Measurements from ENCODE around the gene HPSE2.
"Not testable (repeated sequence)": the region's sequence is repeated elsewhere in the genome, so short reads cannot be mapped to it uniquely, and the experiment has no call there.

HPSE2 gene

DNA sequence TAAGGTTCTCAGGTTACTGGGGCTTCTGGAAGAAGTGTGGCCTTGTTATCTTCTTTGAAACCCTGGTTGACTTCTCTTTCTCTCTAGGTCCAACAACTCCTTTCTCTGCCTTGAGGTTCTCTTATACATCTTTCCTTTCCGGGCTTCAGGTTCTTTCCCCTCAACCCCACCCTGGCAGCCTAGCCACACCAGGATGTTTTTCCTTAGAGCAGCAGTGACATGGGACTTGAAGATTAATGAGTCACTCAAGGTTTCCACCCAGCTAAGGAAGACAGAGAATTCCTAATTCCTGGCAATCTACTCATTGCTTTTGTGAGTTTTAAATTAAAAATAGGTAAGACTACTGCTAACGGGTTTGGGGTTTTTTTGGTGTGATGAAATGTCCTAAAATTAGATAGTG lies 667.1 kb downstream of the HPSE2 start:
- DNase-seq (ENCODE audit: low spot score): no peak

DNA sequence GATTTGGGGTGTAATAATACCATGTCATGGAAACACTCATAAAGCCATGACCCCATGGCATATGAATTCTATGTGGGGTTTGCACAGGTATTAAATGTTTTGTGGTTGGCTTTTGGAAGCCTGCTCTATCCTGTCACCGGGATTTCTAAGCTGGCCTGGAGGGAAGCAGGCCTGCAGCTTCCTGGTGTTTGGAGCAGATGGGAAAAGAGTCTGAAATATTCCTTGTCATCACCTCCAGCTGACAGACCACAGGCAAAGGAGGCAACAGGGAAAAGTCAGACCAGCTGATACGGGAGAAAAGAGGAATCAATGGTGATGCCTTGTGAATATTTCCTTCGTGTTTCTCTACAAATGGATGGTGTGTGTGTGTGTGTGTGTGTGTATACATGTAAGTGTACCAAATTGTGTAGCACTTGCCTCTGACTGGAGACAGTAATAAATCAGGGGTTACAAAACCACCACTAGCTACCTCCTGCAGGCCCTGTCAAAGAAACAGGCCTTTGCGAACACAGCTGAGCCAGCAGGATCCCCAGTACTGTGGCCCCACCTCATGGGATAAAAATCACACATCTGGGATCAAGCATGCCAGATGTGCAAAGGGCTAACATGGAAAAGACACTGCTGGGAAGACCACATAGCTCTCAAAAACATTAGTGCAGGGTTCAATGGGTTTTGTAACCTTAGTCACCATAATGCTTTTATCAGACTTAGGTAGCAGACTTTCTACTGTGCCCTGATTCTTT lies 668.1 kb downstream of the HPSE2 start:
- no peak for DNase-seq (ENCODE audit: low spot score)

DNA sequence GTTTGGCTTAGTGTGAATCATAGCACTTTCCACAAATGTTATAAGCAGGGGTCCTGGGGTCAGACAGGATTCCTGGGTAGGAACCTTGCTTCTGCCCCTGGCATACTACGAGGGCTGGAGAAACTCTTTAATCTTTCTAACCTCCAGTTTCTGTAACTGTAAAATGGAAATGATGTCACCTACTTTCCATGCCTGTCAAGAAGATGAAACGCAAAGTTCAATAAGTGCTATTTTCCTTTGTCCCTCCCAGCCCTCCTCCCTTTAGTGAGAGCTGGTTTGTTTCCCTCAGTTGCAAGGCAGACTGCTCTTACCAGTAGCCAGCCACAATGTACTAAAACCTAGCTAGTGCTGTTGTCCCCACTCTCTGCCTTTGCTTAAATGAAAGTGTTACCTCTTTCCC lies 671.8 kb downstream of the HPSE2 start:
- no peak for DNase-seq (ENCODE audit: low spot score)

DNA sequence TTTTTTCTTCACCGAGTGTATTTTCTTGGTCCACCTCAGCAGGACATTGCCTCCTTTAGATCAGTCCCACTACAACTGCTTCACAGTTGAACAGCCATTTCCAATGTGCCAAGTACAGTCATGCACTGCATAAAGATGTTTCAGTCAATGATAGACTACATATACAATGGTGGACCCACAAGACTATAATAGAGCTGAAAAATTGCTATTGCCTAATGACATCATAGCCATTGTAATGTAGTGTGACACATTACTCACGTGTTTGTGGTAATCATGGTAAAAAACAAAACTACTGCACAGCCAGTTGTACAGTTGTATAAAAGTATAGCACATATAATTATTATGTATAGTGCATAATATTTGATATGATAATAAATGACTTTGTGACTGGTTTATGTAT lies 675.1 kb downstream of the HPSE2 start:
- DNase-seq (ENCODE audit: low spot score): no peak

DNA sequence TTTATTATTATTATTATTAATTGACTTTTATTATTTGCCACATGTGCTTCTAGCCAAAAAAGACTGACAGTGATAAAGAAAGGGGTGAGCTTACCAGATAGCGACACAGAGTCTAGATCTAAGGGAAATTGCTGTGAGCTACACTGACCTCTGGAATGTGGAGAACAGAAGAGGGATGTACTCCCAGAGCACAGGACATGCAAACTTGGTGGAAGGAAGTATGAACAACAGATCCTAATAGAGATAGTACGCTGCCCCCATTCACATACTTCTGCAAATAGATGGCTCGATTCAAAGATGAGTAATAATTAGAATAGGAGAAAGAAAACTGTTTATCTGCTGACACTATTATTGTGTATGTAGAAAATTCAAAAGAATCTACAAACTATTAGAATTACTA lies 679.6 kb downstream of the HPSE2 start:
- no peak for DNase-seq (ENCODE audit: low spot score)

DNA sequence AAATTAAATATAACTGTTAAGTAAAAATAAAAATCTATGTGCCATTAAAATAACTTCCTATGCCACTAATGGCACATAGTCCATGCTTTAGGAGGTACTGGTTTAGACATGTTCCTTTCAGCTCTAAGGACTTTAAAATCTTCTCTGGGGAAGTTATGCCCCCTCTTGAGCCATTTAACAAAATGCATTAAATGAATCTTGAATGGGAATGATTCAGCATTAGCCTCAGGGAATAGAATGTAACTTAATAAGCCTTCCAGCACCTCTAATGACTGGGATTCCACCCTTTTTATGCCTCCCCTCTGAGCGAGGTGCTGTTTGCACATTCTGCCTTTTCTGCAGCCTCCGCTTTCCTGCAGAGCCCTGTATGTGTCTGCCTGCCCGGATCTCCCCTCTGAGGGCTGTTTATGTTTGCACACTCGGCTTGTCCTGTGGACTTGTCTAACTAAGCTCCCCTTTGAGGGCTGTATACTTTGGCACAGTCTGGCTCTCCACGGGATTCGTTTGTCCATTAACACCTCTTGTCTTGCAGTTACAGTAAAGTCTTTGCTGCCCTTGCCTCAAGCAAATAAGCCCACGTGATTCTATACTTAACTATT lies 680.5 kb downstream of the HPSE2 start:
- DNase-seq (ENCODE audit: low spot score): no peak

DNA sequence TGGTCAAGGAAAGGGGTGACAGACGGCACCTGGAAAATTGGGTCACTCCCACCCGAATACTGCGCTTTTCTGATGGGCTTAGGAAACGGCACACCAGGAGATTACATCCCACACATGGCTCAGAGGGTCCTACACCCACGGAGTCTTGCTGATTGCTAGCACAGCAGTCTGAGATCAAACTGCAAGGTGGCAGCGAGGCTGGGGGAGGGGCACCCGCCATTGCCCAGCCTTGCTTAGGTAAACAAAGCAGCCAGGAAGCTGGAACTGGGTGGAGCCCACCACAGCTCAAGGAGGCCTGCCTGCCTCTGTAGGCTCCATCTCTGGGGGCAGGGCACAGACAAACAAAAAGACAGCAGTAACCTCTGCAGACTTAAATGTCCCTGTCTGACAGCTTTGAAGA lies 694.1 kb downstream of the HPSE2 start:
- not testable (repeated sequence) for DNase-seq (ENCODE audit: low spot score)

DNA sequence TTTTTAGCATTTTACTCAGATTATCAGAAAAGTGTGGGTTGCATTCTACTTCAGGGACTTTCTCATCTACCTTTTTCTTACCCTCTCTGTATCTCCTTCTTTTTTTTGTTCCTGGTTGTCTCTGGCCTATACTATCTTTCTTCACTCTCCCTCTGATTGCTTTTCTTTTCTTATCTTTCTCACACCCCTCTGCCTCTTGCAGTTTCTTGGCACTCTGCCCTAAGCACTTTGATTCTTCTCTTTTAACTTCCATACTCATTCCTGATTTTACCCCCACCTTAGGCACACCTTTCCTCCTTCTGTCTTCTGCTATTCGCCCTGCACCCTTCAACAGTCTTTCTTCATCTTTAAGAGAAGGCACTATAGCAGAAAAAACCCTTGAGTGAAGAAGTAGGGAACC lies 696.1 kb downstream of the HPSE2 start:
- DNase-seq (ENCODE audit: low spot score): no peak

DNA sequence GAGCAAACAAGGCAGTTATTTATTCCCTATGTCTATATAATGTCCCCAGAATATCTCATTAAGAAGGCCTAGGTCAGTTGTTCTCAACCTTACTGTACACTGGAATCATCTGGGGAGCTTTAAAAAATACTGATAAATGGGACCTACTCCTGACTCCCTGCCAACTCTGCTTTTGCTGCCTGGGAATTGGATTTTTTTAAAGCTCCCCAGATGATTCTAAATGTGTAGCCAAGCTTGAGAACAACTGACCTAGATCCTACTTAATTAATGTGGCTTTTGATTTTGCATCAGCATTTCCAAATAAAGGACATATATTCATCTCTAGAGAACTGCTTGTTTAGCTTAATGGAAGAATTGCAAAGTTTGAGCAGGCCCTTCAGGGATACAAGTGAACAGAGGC lies 697.2 kb downstream of the HPSE2 start:
- DNase-seq (ENCODE audit: low spot score): no peak

DNA sequence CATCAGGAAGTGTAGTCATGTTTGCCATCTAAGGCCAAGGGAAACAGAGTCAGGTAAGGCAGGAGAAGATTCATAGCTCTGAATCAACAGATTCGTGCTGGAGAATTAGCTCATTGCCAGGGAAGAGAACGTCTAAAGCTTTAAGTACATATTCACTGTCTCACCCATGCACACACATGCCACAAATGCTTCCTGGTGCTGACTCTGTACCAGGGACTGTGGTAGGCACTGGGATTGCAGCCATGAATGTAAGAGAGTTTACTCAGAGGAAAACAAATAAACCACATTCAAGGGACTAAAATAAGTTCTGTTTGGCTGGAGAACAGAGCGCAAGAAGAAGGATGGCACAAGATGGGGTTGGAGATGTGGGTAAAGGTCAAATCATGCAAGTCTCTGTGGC lies 699.1 kb downstream of the HPSE2 start:
- DNase-seq (ENCODE audit: low spot score): no peak

DNA sequence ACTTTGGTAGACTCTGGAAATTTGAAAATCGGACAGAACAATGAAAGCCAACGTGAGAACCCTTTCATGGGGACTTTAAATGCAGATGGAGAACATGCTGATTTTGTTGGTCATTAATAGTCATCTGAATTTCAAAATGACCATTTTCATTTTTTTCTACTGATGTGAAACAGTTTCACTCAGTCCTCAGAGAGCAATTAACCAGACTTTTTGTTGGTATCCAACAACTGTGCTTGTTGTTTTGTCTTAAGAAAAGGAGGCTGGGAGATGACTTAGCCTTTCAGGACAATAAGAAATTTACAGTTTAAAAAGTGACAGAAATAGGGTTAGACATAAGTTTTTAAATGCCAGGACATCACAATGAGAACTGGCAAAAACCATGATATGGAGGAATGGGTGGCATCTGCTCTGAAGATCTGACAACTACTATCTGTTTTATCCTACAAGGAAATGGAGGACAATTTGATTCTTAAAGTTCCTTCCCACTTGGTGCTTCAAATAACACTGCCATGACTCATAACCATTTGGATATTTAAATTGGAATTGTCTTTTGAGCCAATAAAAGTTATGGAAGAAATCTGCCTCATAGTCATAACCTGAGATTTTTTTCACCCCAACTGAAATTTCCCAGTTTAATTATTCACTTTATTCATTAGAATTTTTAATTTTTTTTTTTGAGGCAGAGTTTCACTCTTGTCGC lies 701.8 kb downstream of the HPSE2 start:
- DNase-seq (ENCODE audit: low spot score): no peak

DNA sequence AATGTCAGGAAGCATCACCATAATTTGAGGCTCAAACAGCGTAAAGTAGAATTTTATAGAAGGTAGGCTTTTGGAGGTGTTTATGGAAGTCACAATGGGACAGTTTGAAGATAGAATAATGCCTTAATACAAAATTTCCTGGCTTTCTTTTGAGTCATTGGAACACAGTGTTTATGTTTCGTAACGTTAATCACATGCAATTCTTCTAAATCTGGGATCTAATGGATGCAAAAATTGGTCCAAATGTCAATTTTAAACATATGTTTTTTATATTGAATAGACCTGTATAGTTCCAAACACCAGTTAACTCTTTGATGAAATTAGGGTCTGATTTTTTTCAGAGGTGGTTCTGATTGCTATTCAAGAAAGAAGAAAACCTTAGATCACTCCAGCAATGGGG lies 702.4 kb downstream of the HPSE2 start:
- no peak for DNase-seq (ENCODE audit: low spot score)

DNA sequence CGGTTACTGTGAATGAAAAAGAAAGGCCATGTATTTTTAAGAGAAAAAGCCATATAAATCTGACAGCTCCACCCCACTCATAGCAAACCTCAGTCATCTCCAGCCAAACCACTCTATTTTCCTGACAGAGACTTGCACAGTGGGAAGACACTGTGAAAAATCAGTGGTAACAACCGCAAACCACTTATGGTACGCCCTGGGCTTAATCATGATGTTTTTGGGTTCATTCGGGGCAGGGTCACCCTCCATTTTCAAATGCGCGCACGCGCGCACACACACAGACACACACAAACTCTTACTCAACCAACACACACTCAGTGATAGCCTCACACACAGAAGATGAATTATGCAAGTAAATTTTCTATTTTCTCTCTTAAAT lies 706.9 kb downstream of the HPSE2 start:
- no peak for DNase-seq (ENCODE audit: low spot score)

DNA sequence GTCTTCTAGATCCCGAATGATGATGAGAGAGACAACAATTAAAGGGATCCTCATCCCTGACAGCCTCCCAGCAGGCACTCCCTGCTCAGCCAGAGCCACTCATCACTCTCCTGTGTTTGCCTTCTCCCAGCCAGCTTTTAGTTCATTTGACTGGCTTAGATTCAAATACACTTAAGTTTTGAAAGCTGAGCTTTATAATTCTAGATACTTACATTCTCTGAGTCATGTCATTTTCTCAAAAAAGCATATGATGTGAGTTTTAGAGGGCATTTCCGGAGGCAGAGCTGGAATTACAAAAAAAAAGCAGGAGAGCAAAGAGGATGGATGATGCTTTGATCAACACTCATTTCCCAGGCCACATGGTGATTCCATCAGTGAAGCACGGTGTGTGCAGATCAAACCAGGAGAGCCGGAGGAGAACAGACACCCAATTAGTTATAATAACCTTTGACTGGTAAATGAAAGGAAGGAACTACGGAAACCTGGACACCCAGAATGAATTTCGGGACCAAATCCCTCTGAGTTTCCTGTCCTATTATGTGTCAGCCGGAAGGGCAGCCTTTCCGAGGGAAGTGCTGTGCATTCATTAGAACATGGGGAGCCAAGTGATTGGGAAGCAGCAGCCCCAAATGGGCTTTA lies 707.4 kb downstream of the HPSE2 start:
- no peak for DNase-seq (ENCODE audit: low spot score)

DNA sequence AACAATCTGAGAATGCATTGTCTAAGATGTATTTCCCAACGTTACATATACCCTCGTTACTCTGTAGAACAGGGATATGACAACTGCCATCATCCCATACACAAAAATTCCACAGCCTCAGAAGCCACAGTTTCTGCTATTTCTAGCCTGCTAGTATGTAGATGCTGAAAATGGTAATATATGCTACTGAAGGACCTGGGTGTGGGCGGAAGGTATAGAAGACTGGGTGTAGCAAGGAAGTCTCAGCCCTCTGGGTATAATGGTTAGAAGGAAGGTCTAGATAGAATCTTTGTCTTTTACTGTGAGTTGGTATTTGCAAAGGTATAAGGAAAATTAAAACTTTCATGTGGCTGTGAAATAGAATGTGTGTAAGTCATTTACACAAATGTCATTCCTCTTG lies 709.7 kb downstream of the HPSE2 start:
- DNase-seq (ENCODE audit: low spot score): no peak

DNA sequence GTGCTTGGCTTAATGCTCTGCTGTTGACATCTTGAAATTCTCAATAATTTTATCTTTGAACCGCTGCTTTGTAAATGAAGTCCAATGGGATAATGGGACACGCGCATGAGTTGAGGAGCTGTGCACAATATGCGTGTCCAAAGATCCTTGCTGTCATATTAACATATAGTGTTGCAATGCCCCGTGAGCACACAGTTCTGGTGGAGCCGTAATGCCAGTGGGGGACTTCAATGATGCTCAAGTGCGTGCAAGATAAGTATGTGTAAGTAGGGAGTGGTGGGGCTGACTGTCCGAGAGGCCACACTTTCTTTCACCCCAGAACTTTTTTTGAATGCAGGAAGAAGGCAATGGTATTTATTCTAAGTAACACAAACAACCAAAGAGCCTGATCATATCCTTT lies 711.5 kb downstream of the HPSE2 start:
- no peak for DNase-seq (ENCODE audit: low spot score)

DNA sequence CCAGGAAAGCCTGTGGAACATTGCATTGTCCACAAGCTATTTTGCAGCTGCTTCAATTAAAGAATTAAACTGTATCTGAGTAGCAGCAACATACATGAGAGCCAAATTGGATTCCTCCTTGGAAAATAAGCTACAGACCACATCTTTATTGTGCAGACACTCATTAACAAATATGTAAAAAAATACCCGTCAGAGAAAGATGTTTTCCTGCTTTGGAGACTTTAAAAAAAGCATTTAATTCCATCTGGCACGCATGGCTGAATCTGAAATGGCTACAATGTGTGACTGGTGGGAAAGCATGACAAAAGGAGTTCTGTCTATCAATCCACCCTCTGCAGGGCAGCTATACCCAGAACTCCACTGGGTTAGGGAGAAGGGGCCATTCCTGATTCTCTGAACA lies 715.8 kb downstream of the HPSE2 start:
- DNase-seq (ENCODE audit: low spot score): no peak

DNA sequence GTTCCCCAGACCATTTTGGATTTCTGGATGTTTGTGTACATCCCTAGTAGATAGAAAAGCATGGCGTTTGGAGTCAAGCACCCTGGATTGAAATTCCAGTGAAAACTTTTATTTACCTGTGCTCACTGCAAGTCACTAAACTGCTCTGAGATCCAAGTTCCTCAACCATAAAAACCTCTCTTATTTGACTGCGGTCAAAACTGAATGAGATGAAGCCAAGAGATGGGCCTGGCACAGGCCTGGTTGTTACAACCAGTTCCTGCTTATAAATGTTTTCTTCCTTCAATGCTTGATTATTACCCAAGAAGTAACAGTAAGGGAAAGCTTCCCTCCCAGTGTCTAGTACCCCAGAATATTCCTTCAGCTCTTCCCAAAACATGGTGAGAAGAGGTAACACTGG lies 718.0 kb downstream of the HPSE2 start:
- no peak for DNase-seq (ENCODE audit: low spot score)

DNA sequence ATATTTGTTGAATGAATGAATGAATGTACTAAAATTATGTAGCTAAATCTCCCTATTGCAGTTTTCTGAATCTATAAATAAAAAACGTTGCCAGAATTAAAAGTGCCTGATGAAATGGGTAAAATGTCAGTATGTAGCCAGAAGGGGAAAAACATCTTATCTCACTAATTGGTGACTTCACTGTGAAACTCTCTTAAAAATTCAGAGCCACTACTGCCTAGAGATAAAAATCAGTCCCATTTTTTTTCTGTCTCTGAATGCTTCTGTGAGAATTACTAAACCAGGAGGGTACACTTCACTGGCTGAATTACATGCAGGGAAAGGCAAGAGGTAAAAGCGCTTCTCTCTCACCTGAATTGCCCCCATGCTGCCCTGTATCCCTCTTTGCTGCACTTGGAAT lies 719.3 kb downstream of the HPSE2 start:
- no peak for DNase-seq (ENCODE audit: low spot score)

DNA sequence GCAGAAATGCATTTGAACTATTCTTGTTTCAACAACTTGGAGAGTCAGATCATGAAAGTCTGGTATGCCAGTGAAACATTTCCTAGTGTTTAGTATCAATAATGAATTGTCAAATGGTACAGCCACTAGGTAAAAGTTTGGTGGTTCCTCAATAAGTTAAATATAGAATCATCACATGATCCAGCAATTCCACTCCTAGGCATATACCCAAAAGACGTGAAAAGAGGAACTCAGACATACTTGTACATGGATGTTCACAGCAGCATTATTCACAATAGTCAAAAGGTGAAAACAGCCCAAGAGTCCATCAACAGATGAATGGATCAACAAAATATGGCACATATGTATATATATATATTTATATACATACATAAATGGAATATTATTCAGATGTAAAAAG lies 721.9 kb downstream of the HPSE2 start:
- DNase-seq (ENCODE audit: low spot score): no peak

DNA sequence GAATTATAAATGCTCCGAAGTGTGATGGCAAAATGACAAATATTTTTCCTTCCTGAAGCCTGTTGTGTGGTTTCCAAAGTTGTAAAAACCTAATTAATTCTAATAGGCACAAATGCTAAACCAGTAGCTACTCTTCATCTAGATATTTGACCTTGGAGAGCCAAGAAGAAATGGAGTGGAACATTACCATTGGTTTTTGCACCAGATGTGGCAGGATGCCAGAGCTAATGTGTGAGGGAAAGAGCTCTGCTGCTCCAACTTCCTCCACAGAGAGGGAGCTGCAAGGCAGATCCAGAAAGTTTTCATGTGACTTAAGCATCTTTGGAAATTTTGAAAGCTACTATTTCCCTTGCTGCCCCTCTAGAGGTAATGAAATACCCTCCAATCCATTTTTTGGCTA lies 723.8 kb downstream of the HPSE2 start:
- DNase-seq (ENCODE audit: low spot score): no peak

DNA sequence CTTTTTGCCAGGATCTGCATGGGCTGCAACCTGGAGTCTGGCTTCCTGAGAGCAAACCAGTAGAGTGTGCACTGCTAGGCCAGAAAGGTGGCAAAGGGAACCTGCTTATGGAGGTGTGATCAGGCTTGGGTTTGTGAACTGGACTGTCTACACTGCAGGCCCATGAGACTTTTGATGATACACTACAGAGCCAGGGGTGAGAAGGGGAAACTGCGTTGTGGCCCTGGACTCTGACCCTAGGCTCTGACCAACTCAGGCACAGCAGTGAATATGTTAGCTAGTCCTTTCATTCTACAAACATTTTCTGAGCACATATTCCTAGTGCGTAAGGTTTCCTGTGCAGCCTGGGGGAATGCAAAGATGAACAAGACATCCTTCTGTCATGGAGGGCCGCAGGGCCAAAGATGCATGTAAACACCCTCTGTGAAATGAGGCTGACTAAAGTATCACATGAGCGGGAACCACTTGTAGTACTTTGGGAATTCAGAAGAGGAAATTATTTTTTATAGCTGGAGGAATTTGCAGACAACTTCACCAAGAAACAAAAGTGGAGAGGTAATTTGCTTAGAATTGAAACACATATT lies 725.1 kb downstream of the HPSE2 start:
- DNase-seq (ENCODE audit: low spot score): no peak
